ENCODE measurements around the gene ABHD1.
A peak's percentile ranks its signal among the peaks of the same experiment; 100 is the strongest.

ABHD1 gene

GRCh38 chr2:27085673-27086089, 37.9 kb upstream of the ABHD1 start (continued):
- TF ChIP-seq HIC1 (tag by site-specific recombination; IDR thresholded peaks at IDR 0.05): 0 out of 2 replicates have a peak, but pooled peaks have one; percentile 42
- no peak for TF ChIP-seq ZBTB1 (tag by site-specific recombination; IDR thresholded peaks at IDR 0.05)
- no peak for TF ChIP-seq ZNF621 (tag by site-specific recombination; IDR thresholded peaks at IDR 0.05)
- TF ChIP-seq ZNF654 (tag by site-specific recombination; IDR thresholded peaks at IDR 0.05; ENCODE audit: low read depth): peak; percentile 43
- TF ChIP-seq ZNF169 (tag by site-specific recombination; IDR thresholded peaks at IDR 0.05): no peak
- no peak for TF ChIP-seq ZNF473 (tag by site-specific recombination; IDR thresholded peaks at IDR 0.05)
- no peak for TF ChIP-seq ZNF26 (tag by site-specific recombination; IDR thresholded peaks at IDR 0.05)
- no peak for TF ChIP-seq ZNF580 (tag by site-specific recombination; IDR thresholded peaks at IDR 0.05)
- no peak for TF ChIP-seq ZNF48 (tag by site-specific recombination; IDR thresholded peaks at IDR 0.05)
- no peak for TF ChIP-seq SP2 (tag by site-specific recombination; IDR thresholded peaks at IDR 0.05)
- TF ChIP-seq ZBTB20 (tag by site-specific recombination; IDR thresholded peaks at IDR 0.05): no peak; the same call in none of the 2 replicates
- TF ChIP-seq KLF9 (tag by site-specific recombination; IDR thresholded peaks at IDR 0.05; ENCODE audit: low read depth): peak; percentile 39
- TF ChIP-seq ZSCAN18 (tag by site-specific recombination; IDR thresholded peaks at IDR 0.05): no peak
- TF ChIP-seq ZNF416 (tag by site-specific recombination; IDR thresholded peaks at IDR 0.05): no peak
- TF ChIP-seq ZBTB10 (tag by site-specific recombination; IDR thresholded peaks at IDR 0.05): no peak; the same call in 1 of the 2 replicates
- TF ChIP-seq PRDM4 (tag by site-specific recombination; IDR thresholded peaks at IDR 0.05): no peak
- no peak for TF ChIP-seq ZNF626 (tag by site-specific recombination; IDR thresholded peaks at IDR 0.05)
- TF ChIP-seq OSR2 (tag by site-specific recombination; IDR thresholded peaks at IDR 0.05): no peak
- no peak for TF ChIP-seq ZNF146 (tag by site-specific recombination; IDR thresholded peaks at IDR 0.05)
- no peak for TF ChIP-seq BCL11B (tag by site-specific recombination; IDR thresholded peaks at IDR 0.05; ENCODE audit: low read depth)
- no peak for TF ChIP-seq YY1 (tag by site-specific recombination; IDR thresholded peaks at IDR 0.05)
- TF ChIP-seq ZNF707 (tag by site-specific recombination; IDR thresholded peaks at IDR 0.05): no peak
- no peak for TF ChIP-seq ZNF449 (tag by site-specific recombination; IDR thresholded peaks at IDR 0.05)
- TF ChIP-seq GLI2 (tag by site-specific recombination; IDR thresholded peaks at IDR 0.05; ENCODE audit: borderline replicate concordance, low read depth): no peak
- no peak for TF ChIP-seq ZNF350 (tag by site-specific recombination; IDR thresholded peaks at IDR 0.05)
- TF ChIP-seq KLF10 (tag by site-specific recombination; IDR thresholded peaks at IDR 0.05): no peak
- TF ChIP-seq ZNF549 (tag by site-specific recombination; IDR thresholded peaks at IDR 0.05): no peak
- TF ChIP-seq ZNF624 (tag by site-specific recombination; IDR thresholded peaks at IDR 0.05): no peak
- 0 out of 2 replicates have a peak, but pooled peaks have one; percentile 27 for TF ChIP-seq ZNF501 (tag by site-specific recombination; IDR thresholded peaks at IDR 0.05)

Data from HEK293 (cell line).